CD4-positive, alpha-beta T cell treated with Interleukin-4 for 4 hours (primary cell): ENCODE results near the gene SPIN1.

ENCODE experiments used
- DNase-seq: peaks from one replicate; pipeline ENCODE4 v3.0.0-alpha.2; 2020

The SPIN1 gene

DNA sequence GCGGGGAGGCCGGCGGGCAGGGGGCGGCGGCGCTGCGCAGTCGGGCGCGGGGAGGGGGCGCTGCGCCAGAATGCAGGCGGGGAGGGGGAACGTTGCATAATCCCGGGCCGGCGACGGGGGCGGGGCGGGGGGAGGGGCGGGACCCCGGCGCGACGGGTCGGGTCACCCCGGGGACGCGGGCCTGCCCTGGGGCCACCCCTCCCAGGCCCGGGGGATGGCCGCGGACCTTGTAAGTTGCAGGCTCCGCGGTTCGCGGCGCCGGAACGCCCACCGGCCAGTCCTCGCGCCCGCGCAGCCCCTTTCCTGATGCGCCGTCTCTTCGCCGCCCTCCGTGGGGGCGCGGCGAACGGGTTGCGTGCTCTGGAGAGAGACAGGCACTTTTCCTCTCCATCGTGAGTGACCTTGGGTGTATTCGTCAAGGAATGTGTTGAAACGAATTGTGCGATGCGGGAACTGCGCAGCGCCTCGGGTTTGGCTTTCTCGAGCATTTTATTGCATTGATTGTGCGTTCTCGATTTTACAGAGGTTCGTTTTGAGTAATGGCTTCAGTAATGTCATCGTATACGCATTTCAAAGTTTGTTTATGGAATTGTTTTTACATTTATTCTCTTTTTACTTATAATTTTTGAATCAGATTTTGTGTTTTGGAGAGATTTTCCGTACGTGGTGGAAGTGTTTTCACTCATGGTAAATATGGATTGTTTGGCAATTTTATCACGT is 802 bp downstream of the SPIN1 start:
- DNase-seq, result peak; percentile 18

DNA sequence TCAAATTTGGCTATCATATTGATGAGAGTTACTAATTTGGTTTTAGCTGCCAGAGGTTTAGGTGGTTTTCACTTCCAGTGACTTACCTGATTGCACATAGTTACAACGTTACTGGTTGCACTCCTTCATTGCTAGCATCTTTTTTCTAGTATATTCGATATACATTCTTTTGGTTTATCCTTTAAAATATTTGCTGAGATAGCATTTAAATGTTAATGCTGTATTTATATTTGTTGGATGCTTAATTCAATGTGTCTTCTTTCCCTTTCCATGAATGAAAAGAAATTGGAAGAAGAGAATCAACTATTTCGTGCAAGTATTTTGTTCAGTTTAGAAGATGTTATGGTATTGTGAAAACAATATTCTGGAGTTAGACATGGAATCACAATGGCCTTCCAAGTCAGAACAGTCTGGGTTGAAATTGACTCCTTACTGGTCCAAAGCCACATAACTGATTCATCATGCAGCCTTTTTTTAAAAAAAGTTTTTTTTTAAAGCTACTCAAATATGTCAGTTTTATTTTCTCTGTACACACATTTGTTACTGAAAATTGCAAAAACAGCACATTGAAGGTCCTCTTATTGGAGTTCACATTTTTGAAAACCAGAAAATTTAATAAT is 2.2 kb downstream of the SPIN1 start:
- DNase-seq, result no peak

DNA sequence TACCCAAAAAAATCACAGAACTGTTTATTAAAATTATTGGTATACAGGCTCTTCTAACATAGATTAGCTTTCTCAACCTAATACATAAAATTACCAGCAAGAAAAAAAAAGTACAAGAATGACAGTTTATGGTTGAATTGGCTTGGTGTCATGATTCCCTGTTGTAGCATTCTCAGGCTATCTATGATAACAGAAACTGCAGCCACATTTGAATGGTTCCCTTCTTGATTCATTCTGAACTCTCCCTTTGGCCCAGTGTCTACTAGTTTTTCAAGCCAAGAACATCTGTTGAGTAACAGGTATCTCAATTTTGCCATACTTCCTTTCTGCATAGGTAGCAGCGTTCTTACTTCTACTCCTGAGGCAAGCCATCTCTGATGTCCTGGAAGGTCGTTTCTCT is 3.0 kb downstream of the SPIN1 start:
- no peak for DNase-seq

DNA sequence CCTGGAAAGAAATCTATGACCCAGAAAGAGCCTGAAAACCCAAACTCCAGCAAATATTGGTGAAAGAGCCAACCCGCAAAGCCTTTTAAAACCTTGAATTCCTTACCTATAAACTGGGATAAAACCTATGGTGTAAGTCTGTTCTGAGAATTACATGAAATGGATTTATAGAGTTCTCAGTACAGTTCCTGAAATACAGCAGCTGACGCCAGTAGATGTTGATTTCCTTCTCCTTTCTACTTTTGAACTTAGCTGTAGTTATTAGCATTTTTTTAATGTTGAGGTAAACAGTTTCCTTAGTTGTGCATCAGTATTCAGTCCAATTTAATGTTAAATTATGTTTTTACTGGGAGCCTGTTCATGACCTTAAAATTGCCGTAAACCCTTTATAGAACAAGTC is 3.7 kb downstream of the SPIN1 start:
- DNase-seq, result no peak

DNA sequence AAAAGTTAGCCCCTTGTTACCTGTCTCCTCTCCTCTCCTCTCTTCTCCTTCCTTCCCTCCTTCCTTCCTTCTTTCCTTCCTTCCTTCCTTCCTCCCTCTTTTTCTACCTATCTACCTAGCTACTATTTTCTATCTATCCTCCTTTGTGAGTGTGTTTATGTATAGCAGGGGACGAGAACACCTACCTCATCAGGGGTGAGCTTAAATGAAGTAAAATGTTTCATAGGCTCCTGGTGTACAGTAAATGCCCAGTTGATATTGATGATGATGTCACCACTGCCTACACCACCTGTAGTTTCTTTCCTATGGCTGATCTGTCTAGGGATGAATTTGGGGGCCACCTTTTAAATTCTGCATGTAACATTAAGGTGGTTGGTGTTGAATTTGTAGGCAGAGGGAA is 4.3 kb downstream of the SPIN1 start:
- no peak for DNase-seq

DNA sequence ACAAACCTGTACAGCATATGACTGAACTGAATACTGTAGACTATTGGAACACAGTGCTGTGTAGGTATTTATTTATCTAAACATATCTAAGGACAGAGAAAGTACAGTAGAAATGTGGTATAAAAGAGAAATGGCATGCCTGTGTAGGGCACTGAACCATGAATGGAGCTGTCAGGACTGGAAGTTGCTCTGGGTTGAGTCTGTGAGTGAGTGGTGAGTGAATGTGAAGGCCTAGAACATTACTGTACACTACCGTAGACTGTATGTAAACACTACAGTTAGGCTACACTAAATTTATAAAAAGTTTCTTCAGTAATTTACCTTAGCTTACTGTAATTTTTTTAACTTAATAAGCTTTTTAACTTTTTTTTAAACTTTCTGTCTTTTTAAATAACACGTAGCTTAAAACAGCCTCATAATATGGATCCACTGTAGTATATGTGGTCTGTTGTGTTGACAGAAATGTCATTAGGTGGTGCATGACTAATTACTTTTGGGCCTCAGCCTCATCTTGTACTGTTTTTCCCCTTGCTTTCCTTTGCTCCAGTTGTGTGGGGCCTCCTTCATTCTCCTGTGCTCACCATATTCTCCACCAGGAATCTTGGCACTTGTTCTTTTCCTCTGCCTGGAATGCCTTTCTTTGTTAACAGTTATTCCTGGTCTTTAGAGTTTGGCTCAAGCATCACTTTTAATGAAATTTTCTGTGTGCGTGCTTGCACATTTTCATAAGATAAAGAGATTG is 8.8 kb downstream of the SPIN1 start:
- no peak for DNase-seq

DNA sequence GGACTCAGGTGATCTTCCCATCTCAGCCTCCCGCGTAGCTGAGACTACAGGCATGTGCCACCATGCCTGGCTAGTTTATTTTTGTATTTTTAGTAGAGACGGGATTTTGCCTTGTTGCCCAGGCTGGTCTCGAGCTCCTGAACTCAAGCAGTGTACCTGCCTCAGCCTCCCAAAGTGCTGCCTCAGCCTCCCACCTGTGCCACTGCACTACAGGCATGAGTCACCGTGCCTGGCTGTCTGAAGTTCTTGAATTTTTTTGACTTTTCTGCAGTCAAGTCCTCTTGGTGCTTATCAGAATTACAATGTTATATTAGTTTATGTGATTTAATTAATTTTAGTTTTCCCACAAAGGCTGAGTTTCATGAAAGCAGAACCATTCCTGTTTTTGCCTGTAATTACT is 9.8 kb downstream of the SPIN1 start:
- DNase-seq, result no peak

DNA sequence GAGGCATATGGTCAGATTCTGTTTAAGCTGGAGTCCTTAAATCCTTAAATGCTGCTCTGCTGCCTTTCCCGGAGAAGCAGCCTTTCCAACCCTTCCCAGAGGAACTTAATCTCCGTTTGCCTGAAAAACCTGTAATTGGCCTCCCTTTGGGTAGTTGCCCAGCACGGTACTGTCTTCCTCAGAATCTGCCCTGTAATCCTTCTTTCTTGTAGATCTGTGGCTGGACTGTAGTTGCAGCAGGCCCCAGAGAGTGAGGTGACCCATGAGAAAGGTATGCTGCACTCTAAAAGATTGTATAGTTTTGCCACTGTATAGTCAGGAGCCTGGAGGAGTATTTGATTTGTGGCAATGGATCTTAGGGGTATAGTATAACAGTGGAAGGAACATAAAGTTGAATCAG is 11.7 kb downstream of the SPIN1 start:
- DNase-seq, result no peak

DNA sequence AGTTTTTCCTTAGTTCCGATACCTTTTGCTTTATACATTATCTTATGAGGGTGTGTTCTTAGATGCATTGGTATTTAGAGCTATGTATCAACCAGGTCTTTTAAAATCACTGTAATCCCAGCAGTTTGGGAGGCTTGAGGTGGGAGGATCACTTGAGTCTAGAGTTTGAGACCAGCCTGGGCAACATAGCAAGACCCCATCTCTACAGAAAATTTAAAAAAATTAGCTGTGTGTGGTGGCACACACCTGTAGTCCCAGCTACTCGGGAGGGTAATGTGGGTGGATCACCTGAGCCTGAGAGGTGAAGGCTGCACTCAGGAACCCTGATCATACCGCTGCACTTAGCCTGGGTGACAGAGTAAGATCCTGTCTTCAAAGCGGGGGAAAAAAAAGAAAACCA is 15.1 kb downstream of the SPIN1 start:
- DNase-seq, result no peak

DNA sequence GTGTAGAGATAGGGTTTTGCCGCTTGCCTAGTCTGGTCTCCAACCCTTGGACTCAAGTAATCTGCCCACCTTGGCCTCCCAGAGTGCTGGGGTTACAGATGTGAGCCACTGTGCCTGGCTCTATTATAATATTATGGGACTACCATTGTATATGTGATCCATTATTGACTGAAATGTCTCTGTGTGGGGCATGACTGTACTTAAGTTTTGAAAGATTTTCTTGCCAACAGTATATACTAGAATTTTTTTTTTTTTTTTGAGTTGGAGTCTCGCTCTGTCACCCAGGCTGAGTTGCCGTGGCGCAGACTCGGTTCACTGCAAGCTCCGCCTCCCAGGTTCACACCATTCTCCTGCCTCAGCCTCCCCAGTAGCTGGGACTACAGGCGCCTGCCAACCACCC is 17.8 kb downstream of the SPIN1 start:
- no peak for DNase-seq

DNA sequence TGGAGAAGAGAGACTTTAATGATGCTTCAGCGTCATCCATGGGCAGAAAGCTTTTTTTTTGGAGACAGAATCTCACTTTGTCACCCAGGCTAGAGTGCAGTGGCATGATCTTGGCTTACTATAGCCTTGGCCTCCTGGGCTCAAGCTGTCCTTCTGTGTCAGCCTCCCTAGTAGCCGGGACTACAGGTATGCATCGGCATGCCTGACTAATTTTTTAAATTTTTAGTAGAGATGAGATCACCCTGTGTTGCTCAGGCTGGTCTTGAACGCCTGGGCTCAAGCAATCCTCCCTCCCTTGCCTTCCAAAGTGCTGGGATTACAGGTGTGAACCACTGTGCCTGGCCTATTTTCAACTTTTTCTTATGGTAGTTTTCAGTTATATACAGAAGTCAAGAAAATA is 23.2 kb downstream of the SPIN1 start:
- DNase-seq, result no peak

DNA sequence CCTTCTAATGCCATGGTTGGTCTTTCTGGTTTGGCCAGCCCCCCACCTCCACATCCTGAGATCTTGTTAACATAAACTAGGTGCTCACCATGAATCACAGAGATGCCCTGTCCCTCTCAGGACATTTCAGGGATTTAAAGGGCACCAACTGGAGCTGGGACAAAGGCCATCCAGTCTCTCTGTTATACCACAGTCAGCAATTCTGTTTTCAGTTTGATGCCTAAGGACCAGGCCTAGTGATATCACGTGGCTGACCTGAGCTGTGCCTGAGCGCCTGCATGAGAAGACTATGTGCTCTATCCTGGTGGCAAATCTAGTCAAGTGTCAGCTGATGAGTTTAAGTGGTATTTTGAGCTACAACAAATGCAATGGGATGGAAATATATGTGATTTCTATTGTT is 26.1 kb downstream of the SPIN1 start:
- DNase-seq, result no peak

DNA sequence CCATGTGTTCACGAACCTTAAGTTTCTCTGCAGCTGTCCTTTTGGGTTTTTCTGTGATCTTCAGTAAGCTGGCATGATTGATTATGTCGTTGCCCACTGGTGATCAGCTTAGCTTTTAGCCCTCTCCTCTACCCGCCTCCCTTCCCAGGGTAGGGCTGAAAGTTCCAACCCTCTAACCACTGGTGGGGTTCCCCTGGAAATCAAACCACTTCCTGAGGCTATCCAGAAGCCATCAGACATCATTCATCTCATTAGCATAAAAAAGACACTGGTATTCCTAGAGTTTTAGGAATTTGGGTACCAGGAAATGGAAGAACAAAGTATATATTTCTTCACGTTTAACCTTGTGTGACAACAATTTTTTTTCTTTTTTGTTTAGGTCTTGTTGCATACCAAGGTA is 29.8 kb downstream of the SPIN1 start:
- no peak for DNase-seq

DNA sequence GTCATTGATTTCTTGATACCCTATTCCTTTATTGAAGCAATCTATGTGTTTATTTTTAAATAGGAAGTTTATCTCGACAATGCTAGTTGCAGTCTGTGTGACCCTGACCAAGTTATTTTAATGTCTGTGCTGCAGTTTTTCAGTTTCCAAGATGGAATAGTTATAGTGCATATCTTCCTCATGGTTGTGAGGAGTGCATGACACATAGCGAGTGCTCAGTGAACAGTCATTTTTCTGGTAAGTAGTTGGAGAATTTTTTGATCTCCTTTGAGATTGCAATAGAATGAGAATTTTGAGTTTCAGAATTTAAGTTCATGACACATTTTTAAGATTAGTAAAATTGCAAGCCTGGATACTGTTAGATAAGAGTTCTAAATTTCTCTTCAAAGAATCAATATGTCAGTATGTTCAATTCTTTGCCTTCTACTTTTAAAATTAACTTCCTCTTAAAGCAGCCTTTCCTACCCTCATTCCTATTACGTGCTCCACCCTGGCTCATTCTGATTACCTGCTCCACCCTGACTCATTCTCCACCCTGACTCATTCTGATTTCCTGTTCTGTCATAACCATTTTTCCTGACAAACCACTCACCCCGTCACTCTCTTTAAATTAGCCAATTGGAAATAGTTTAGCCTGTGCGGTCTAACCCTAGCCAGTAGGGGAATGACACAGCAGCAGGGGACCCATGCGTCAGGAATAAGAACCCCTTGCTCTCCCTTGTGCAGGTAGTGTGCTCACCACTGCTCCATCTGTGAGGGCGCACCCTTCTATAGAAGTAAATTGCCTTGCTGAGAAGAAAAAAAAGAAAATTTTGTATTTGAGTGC is 30.7 kb downstream of the SPIN1 start:
- DNase-seq, result peak; percentile 1

DNA sequence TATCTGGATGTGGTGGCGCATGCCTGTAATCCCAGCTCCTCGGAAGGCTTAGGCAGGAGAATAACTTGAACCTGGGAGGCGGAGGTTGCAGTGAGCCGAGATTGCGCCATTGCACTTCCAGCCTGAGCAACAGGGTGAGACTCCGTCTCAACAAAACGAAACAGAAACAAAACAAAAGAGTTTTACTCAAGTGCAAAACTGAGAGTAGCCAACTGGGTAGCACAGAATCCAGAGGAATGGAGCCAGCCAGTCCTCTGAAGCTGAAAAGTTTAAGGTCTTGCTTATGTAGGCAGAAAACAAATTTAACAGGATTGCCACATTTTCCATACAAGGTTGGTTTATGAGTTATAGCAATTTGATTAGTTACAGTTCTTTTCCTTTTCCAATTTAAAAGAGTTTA is 32.0 kb downstream of the SPIN1 start:
- no peak for DNase-seq

DNA sequence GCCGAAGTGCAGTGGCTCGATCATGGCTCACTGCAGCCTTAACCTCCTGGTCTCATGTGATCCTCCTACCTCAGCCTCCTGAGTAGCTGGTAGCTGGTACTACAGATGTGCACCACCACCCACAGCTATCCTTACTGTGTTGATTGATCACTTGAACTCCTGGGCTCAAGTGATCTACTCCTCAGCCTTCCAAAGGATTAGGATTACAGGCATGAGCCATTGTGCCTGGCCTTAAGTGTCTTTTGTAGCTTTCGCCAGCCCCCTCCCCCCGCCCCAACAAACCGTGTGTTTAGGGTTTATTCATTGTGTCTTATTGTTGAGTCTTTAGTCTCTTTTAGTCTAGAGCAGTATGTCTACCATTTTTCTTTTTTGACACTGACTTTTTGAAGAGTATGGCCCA is 33.1 kb downstream of the SPIN1 start:
- no peak for DNase-seq

DNA sequence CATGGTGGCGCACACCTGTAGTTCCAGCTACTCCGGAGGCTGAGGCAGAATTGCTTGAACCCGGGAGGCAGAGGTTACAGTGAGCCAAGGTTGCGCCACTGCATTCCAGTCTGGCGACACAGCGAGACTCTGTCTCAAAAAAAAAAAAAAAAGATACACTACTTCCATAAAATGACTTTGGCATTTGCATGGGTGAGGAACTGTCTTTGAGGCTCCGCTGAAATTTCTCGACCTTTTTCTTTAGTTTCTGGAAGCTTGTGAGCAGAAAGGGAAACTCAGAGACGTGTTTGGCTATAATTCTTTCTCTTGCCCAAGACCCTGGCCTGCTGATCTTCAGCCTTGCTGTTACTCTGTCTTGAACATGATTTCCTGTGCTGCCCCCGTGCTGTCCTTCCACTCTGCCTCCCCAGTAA is 37.3 kb downstream of the SPIN1 start:
- DNase-seq, result no peak

DNA sequence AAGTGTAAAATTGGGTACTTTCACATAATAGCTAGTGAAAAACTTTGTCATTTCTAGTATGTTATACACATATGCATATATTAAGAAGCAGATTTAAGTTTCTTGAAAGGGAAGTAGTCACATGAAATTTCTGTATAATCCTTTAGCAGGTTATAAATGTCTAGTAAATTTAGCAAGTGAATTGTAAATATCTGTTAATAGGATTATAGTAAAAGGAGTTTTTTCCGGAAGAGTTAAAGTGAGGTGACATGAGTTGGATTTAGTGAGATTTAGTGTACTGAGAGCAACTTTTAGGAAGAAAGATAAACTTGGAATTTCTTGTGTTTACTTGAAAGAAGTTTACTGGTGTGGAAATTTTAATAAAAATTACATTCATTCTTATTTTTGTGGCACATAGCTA is 38.4 kb downstream of the SPIN1 start:
- no peak for DNase-seq

DNA sequence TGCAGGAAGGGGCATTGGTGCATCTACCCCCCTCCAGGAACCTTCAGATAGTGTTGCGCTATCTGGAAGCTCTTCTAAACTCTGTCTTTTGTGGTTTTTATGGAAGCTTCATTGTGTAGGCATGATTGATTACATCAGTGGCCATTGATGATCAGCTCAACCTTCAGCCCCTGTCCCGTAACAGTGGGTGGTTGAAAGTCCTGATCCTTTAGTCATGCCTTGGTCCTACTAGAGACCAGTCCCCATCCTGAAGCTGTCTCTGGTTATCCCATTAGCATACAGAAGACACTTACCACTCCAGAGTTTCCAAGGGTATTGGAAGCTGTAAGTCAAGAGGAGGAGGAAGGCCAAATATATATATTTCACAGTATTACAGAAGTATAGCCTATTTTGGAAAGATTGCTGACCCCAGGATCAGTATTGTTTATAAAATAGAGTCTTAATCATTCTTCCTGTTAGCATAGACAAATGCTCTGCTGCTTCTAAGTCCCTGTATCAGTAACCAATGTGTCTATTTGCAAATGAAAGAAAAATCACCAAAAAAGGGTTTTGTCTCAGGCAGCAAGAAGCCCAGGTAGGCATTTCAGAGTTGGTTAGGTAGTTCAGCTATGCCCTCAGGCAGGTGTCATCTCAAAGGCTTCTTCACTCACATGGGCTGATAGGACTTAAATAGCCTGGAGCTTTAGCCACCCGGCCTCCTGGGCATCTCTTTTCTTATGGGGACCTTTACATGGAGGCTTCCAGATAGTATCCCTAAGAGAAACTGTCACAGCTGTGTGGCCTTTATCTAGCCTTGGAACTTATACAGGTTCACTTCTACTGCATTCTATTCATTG is 41.6 kb downstream of the SPIN1 start:
- DNase-seq, result no peak

DNA sequence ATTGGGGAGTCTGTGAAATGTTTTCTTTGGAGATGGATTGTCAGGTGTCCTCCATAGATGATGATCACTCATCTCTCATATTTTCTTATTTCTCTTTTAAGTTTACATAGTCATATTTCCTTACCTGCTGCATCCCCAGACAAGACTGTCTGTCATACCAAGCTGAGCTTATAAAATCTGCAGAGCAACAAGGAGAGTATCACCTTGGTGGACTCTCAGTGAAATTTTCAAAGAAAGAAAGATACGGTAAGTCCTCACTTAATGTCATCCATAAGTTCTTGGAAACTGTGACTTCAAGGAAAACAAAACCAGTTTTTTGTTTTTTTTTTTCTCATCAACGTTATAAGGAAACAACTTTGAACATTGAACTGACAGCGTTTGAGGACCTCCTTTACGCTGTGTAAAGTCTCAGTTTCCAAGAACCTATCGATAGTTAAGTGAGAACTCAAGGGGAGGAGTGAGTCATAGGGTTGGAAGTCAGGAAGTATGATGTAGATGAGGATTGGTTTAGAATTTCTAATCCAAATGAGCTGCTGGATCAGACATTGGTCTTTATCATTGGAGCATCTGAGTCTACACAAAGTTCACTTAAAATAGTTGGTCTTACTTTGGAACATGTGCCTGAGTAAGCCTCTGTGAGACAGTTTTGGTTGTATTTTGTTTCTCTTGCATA is 45.5 kb downstream of the SPIN1 start:
- no peak for DNase-seq

DNA sequence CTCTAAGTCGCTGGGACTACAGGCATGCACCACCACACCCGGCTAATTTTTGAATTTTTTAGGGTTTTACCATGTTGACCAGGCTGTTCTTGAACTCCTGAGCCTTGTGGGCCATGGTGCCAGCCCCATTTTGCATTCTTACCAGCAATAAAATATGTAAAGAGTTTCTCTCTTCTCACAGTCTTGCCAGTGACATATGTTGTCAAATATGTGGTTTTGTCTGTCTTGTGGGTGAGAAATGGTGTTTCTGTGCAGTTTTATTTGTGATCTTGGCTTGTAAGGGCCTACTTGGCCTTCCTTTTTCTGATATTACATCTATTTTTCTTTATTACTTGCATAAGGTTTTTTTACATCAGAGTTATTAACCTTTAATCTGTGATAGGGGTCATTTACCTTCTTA is 47.1 kb downstream of the SPIN1 start:
- peak; percentile 13 for DNase-seq

DNA sequence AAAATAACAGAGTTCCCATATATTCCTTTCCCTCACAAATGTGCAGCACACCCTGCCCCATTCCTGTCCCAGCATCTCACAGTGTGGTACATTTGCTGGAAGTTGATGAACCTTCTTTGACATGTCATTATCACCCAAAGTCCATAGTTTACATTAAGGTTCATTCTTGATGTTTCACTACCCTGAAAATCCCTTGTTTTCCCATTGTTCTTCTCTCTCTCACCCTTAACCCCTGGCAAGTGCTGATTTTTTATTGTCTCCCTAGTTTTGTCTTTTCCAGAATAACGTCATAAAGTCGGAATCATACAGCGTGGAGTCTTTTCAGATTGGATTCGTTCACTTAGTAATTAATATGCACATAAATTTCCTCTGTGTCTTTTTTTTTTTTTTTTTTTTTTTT is 48.1 kb downstream of the SPIN1 start:
- DNase-seq, result no peak
